Measurements from ENCODE around the gene SLC25A48.
"Not testable (repeated sequence)": the region's sequence is repeated elsewhere in the genome, so short reads cannot be mapped to it uniquely, and the experiment has no call there.

SLC25A48 gene

GRCh38 chr5:135829681-135830383 lies 4.6 kb upstream of the SLC25A48 start:
- DNase-seq (ENCODE audit: low read depth): no peak

GRCh38 chr5:135830384-135830700 lies 4.1 kb upstream of the SLC25A48 start:
- DNase-seq (ENCODE audit: low read depth): no peak

GRCh38 chr5:135830876-135831275 lies 3.6 kb upstream of the SLC25A48 start:
- no peak for DNase-seq (ENCODE audit: low read depth)

GRCh38 chr5:135831439-135831838 lies 3.0 kb upstream of the SLC25A48 start:
- no peak for DNase-seq (ENCODE audit: low read depth)

GRCh38 chr5:135831851-135832555 lies 2.5 kb upstream of the SLC25A48 start:
- no peak for DNase-seq (ENCODE audit: low read depth)

- DNase-seq (ENCODE audit: low read depth): no peak
These were observed 1.2 kb upstream of the SLC25A48 start for GRCh38 chr5:135832941-135833920.

- DNase-seq (ENCODE audit: low read depth): no peak
These were observed 363 bp upstream of the SLC25A48 start for GRCh38 chr5:135833961-135834638.

GRCh38 chr5:135835766-135836165 lies 1.3 kb downstream of the SLC25A48 start:
- no peak for DNase-seq (ENCODE audit: low read depth)

- DNase-seq (ENCODE audit: low read depth): not testable (repeated sequence)
These were observed 3.9 kb downstream of the SLC25A48 start for GRCh38 chr5:135838395-135838794.

- DNase-seq (ENCODE audit: low read depth): no peak
These were observed 5.1 kb downstream of the SLC25A48 start for GRCh38 chr5:135839566-135839965.

GRCh38 chr5:135840959-135841358 lies 6.5 kb downstream of the SLC25A48 start:
- no peak for DNase-seq (ENCODE audit: low read depth)

GRCh38 chr5:135842737-135843136 lies 8.3 kb downstream of the SLC25A48 start:
- no peak for DNase-seq (ENCODE audit: low read depth)

- no peak for DNase-seq (ENCODE audit: low read depth)
These were observed 9.3 kb downstream of the SLC25A48 start for GRCh38 chr5:135843571-135844337.

- DNase-seq (ENCODE audit: low read depth): no peak
These were observed 11.8 kb downstream of the SLC25A48 start for GRCh38 chr5:135846311-135846710.

- DNase-seq (ENCODE audit: low read depth): no peak
These were observed 13.5 kb downstream of the SLC25A48 start for GRCh38 chr5:135847976-135848375.

GRCh38 chr5:135850231-135850630 lies 15.8 kb downstream of the SLC25A48 start:
- DNase-seq (ENCODE audit: low read depth): no peak

- no peak for DNase-seq (ENCODE audit: low read depth)
These were observed 16.2 kb downstream of the SLC25A48 start for GRCh38 chr5:135850671-135851070.

- no peak for DNase-seq (ENCODE audit: low read depth)
These were observed 16.9 kb downstream of the SLC25A48 start for GRCh38 chr5:135851186-135851914.

- DNase-seq (ENCODE audit: low read depth): no peak
These were observed 17.7 kb downstream of the SLC25A48 start for GRCh38 chr5:135851915-135852845.
